Spleen (tissue), 11 donors: ENCODE data around the gene PRTG. TPM values are rescaled to one million over a fixed set of nuclear protein-coding genes. Genes with fewer than 3 reads are reported as not detected.

Experiments
- DNase-seq: peaks from one replicate; pipeline ENCODE4 v3.0.0-alpha.2; 2020
- H3K27ac ChIP-seq, 8 donors: fragments of 200-600 bp; sonication (generic) in 7 of 8; 1 replicate in 4 of 8; 2 replicates in 4 of 8; pipeline versions ENCODE4 v1.5.0 to v1.8.0; 2016 to 2021; ENCODE audit warnings: inconsistent platforms in 4 of 8, mild to moderate bottlenecking in 4 of 8, moderate library complexity in 1 of 8
- H3K27me3 ChIP-seq, 7 donors: fragments of 200-600 bp; sonication (generic) in 6 of 7; replicated peaks in 1 of 7; 1 replicate in 4 of 7; 2 replicates in 3 of 7; pipeline versions ENCODE4 v1.5.0 to v1.8.0; 2016 to 2021; ENCODE audit warnings: inconsistent platforms in 3 of 7, mild to moderate bottlenecking in 1 of 7
- H3K36me3 ChIP-seq, 6 donors: fragments of 200-600 bp; sonication (generic) in 5 of 6; 1 replicate in 4 of 6; 2 replicates in 2 of 6; pipeline versions ENCODE4 v1.5.0 to v1.8.0; 2016 to 2021; ENCODE audit warnings: inconsistent platforms in 2 of 6
- H3K4me1 ChIP-seq, 6 donors: fragments of 200-600 bp; sonication (generic) in 5 of 6; 1 replicate in 3 of 6; 2 replicates in 3 of 6; pipeline versions ENCODE4 v1.5.0 to v1.8.0; 2016 to 2021; ENCODE audit warnings: inconsistent platforms in 3 of 6
- H3K4me3 ChIP-seq, 8 donors: fragments of 200-600 bp; sonication (generic) in 7 of 8; 1 replicate in 4 of 8; 2 replicates in 4 of 8; pipeline versions ENCODE4 v1.5.0 to v1.8.0; 2016 to 2021; ENCODE audit warnings: inconsistent platforms in 4 of 8, mild to moderate bottlenecking in 4 of 8, moderate library complexity in 2 of 8
- H3K9me3 ChIP-seq, 8 donors: fragments of 200-600 bp; sonication (generic) in 7 of 8; 1 replicate in 4 of 8; 2 replicates in 4 of 8; pipeline versions ENCODE4 v1.5.0 to v1.8.0; 2016 to 2021; ENCODE audit warnings: inconsistent platforms in 4 of 8
- CTCF ChIP-seq, 11 experiments: fragments of 200-600 bp in 7 of 11; fragments of 450-650 bp in 4 of 11; sonication (generic) in 4 of 11; IDR thresholded peaks in 8 of 11; conservative IDR thresholded peaks in 3 of 11; 1 replicate in 7 of 11; 2 replicates in 4 of 11; pipeline versions ENCODE4 v1.4.0 to v1.8.0; 2016 to 2021; ENCODE audit warnings: antibody characterized with exemption in 11 of 11, inconsistent platforms in 4 of 11, mild to moderate bottlenecking in 1 of 11
- POLR2A ChIP-seq, 3 donors: fragments of 450-650 bp; IDR thresholded peaks; one replicate each; pipeline ENCODE4 v1.5.1; 2017; ENCODE audit warnings: antibody characterized with exemption in 3 of 3, mild to moderate bottlenecking in 1 of 3
- POLR2AphosphoS5 ChIP-seq, 3 donors: sonication (generic); formaldehyde crosslinking; IDR thresholded peaks; one replicate each; pipeline ENCODE4 v1.5.1; 2017; ENCODE audit warnings: antibody characterized with exemption in 3 of 3
- WGBS, 5 donors: extraction: QIAGEN DNeasy Blood & Tissue Kit in 3 of 5; methylation state at CpG; one replicate each; pipeline versions ENCODE4 v1.1.5 to v1.1.7; 2013 to 2018; 5-methylcytosine and 5-hydroxymethylcytosine counted together
- intact Hi-C: fragments of 100-400 bp; cut with DNase I; formaldehyde crosslinking; loops from one replicate; pipeline ENCODE4 v1.15.0; 2023; ENCODE audit warnings: low total_unique reads
- polyA plus RNA-seq, 3 donors: library from polyadenylated mRNA; stranded (reverse); fragments of 200-250 nt; gene quantifications; one replicate each; pipeline ENCODE4 v1.2.1, GENCODE V29; 2013
- total RNA-seq, 7 donors: library from RNA; depleted of rRNA in 3 of 7; stranded (reverse); fragments of >200 nt in 3 of 7; fragmentation: NEBNext Ultra II Directional in 4 of 7; extraction: Animal tissue kit (Norgen Biotek cat#: 25700) in 4 of 7; gene quantifications; one replicate each; pipeline versions ENCODE4 v1.1.0 to v1.2.1, GENCODE V29; 2016 to 2021
- donor health status: healthy with polysubstance abuse.
- donor health status: DM: no; HTN: no; CAD: no; lungs with moderate emphysema.
- donor health status: DM: no; HTN: no; CAD: no.
- donor health status: Bipolar disorder and iron deficiency.
- donor health status: healthy.
- donor health status: DM: no; HTN: no; CAD: no.
- donor health status: DM: yes; HTN: yes; CAD: no.

Gene PRTG
- total and polyA plus RNA-seq, 10 donors: 0.02 to 1.4 (median 0.49) TPM

- WGBS, 5 donors: 94 to 100% (median 99%) methylated on average over 2 of the region's 2 CpGs
- no peaks in the 10 kb centered on the region for H3K4me1 ChIP-seq
- no peaks in the 10 kb centered on the region for H3K9me3 ChIP-seq
- H3K27ac ChIP-seq: no peak overlapping the region
- TF ChIP-seq CTCF (IDR thresholded peaks at IDR 0.05 in 8 of 11, conservative IDR thresholded peaks at IDR 0.05 in 3 of 11): no peak
- no peak for TF ChIP-seq POLR2AphosphoS5 (IDR thresholded peaks at IDR 0.05)
- no peak for TF ChIP-seq POLR2A (IDR thresholded peaks at IDR 0.05)
- H3K36me3 ChIP-seq: no peaks in the 10 kb centered on the region
- intact Hi-C loops: no loop called here
- H3K4me3 ChIP-seq: no peak overlapping the region
- no peaks in the 10 kb centered on the region for H3K27me3 ChIP-seq
- DNase-seq: no peak
Observed at GRCh38 chr15:55628369-55628730, 114.6 kb downstream of the PRTG start.

GRCh38 chr15:55627730-55628368, 115.1 kb downstream of the PRTG start:
- Histone ChIP-seq H3K4me1 (no peaks in the 10 kb centered on the region), H3K4me3 (no peak overlapping the region), H3K27ac (no peak overlapping the region), H3K9me3 (no peaks in the 10 kb centered on the region), H3K27me3 (no peaks in the 10 kb centered on the region), H3K36me3 (no peaks in the 10 kb centered on the region)
- DNase-seq: no peak
- intact Hi-C loops: no loop called here
- WGBS, 5 donors: 64 to 80% (median 73%) methylated on average over 7 of the region's 7 CpGs
- TF ChIP-seq CTCF (IDR thresholded peaks at IDR 0.05 in 8 of 11, conservative IDR thresholded peaks at IDR 0.05 in 3 of 11) (no peak), POLR2A (IDR thresholded peaks at IDR 0.05) (no peak), POLR2AphosphoS5 (IDR thresholded peaks at IDR 0.05) (no peak)

- Histone ChIP-seq H3K36me3 (no peaks in the 10 kb centered on the region), H3K4me3 (no peak overlapping the region), H3K9me3 (no peaks in the 10 kb centered on the region), H3K27me3 (peaks cover 0 to 7% (median 0%) of the 10 kb centered on the region in 7 donors), H3K4me1 (no peaks in the 10 kb centered on the region), H3K27ac (no peak overlapping the region)
- no peak for DNase-seq
- no peak for TF ChIP-seq CTCF (IDR thresholded peaks at IDR 0.05 in 8 of 11, conservative IDR thresholded peaks at IDR 0.05 in 3 of 11)
- TF ChIP-seq POLR2AphosphoS5 (IDR thresholded peaks at IDR 0.05): no peak
- WGBS, 5 donors: 59 to 72% (median 66%) methylated on average over 6 of the region's 6 CpGs
- intact Hi-C loops: no loop called here
Observed at GRCh38 chr15:55619783-55620182, 123.2 kb downstream of the PRTG start.

GRCh38 chr15:55618387-55618786, 124.6 kb downstream of the PRTG start:
- H3K27me3 ChIP-seq: peaks cover 0 to 14% (median 0%) of the 10 kb centered on the region in 7 donors
- no peaks in the 10 kb centered on the region for H3K4me1 ChIP-seq
- TF ChIP-seq POLR2A (IDR thresholded peaks at IDR 0.05) (no peak), POLR2AphosphoS5 (IDR thresholded peaks at IDR 0.05) (no peak), CTCF (IDR thresholded peaks at IDR 0.05 in 8 of 11, conservative IDR thresholded peaks at IDR 0.05 in 3 of 11) (no peak)
- no peak overlapping the region for H3K4me3 ChIP-seq
- intact Hi-C loops: no loop called here
- no peaks in the 10 kb centered on the region for H3K36me3 ChIP-seq
- no peaks in the 10 kb centered on the region for H3K9me3 ChIP-seq
- no peak for DNase-seq
- H3K27ac ChIP-seq: no peak overlapping the region
- WGBS, 5 donors: 88 to 96% (median 94%) methylated on average over 4 of the region's 4 CpGs
